T-helper 22 cell (primary cell): ENCODE measurements around the gene PRPF40B.

Experiments
- DNase-seq: peaks from one replicate; pipeline ENCODE4 v3.0.0-alpha.2; 2020; ENCODE audit warnings: low read depth

The PRPF40B gene

GRCh38 chr12:49684310-49684854 is 61.0 kb downstream of the PRPF40B start:
- DNase-seq: no peak

- DNase-seq: no peak
Observed at GRCh38 chr12:49687941-49688340, 64.6 kb downstream of the PRPF40B start.

DNA sequence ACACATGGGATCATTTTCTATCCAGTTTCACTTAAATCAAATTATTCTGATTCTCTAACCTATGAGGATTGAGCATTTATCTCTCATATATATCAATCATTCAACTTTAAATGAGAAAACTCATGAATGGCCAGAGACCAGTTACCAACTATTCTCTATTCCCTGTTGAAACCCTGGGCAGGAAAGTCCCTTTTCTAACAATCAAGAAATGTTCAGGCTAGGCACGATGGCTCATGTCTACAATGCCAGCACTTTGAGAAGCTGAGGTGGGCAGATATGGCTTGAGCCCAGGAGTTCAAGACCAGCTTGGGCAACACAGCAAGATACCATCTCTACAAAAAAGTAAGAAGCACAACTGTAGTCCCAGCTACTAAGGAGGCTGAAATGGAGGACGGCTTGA is 65.9 kb downstream of the PRPF40B start:
- DNase-seq: no peak

DNA sequence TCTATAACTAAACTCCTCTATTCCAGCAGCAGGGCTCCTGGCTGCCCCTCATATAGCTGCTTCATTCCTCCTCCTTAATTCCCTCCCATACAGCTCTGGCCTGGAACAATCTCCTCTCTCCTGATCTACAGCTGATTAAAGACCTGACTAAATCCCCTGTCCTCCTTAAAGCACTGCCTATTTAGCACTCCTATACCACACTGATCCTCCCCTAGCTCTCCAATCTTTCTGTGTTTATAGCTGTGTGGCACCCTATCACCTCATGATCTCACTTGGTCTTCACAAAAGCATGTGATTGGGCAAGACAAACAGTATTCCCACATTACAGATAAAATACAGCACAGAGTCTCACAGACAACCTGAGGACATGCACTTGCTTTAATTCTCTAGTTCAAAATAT is 66.4 kb downstream of the PRPF40B start:
- DNase-seq: no peak

DNA sequence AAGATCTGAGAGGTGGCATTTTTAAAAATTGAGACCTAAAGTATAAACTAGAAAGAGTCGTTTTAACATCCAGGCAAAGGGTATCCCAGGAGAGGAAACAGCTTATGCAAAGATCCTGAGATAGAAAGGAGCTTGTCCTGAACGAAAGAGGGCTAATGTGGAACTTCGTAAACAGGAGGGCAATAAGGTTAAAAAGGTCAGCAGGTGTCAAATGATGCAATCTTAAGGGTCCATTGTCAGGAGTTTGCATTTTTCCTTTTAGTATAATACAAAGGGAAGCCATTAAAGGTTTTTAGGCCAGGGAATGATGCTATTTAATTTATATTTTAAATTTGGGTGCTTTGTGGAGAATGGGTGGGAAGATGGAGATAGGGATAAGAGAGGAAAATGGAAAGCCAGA is 69.5 kb downstream of the PRPF40B start:
- no peak for DNase-seq

GRCh38 chr12:49693931-49694444 is 70.6 kb downstream of the PRPF40B start:
- no peak for DNase-seq
